Lung (tissue), 12 donors: ENCODE measurements around the gene DST. TPM values are rescaled to one million over a fixed set of nuclear protein-coding genes. Genes with fewer than 3 reads are reported as not detected.

Source experiments
- ATAC-seq: fragments of 200-7000 bp; cut with Tn5 transposase; one replicate; pipeline ENCODE4 v1.9.1; 2020; ENCODE audit warnings: moderate number of reproducible peaks; ENCODE audit not compliant: insufficient read depth, low FRiP score
- DNase-seq, 3 donors: peaks; one replicate each; pipeline ENCODE4 v3.0.0-alpha.2; 2013 to 2017
- H3K27ac ChIP-seq, 2 donors: one replicate each; pipeline ENCODE4 v1.5.1; 2013; ENCODE audit warnings: mild to moderate bottlenecking in 2 of 2, moderate library complexity in 2 of 2, control low read depth in 1 of 2, inconsistent platforms in 1 of 2, low read depth in 1 of 2, low read length in 1 of 2
- H3K27me3 ChIP-seq, 3 donors: one replicate each; pipeline ENCODE4 v1.5.1; 2013; ENCODE audit warnings: low read length in 2 of 3; ENCODE audit not compliant: control insufficient read depth in 3 of 3, insufficient read depth in 3 of 3
- H3K36me3 ChIP-seq, 4 donors: one replicate each; pipeline ENCODE4 v1.5.1; 2013; ENCODE audit warnings: low read length in 4 of 4, mild to moderate bottlenecking in 1 of 4, moderate library complexity in 1 of 4; ENCODE audit not compliant: control insufficient read depth in 4 of 4, insufficient read depth in 4 of 4
- H3K4me1 ChIP-seq, 5 donors: one replicate each; pipeline ENCODE4 v1.5.1; 2013; ENCODE audit warnings: low read length in 5 of 5, mild to moderate bottlenecking in 2 of 5, moderate library complexity in 1 of 5; ENCODE audit not compliant: control insufficient read depth in 5 of 5, insufficient read depth in 5 of 5
- H3K4me3 ChIP-seq: one replicate; pipeline ENCODE4 v1.5.1; 2013; ENCODE audit warnings: mild to moderate bottlenecking, control low read depth, moderate library complexity
- H3K9ac ChIP-seq, 2 donors: one replicate each; pipeline ENCODE4 v1.5.1; 2013; ENCODE audit warnings: low read length in 2 of 2, control low read depth in 1 of 2; ENCODE audit not compliant: insufficient read depth in 1 of 2
- H3K9me3 ChIP-seq, 4 donors: one replicate each; pipeline ENCODE4 v1.5.1; 2013; ENCODE audit warnings: low read length in 3 of 4, mild to moderate bottlenecking in 1 of 4, moderate library complexity in 1 of 4; ENCODE audit not compliant: control insufficient read depth in 4 of 4, insufficient read depth in 3 of 4
- WGBS, 2 donors: extraction: QIAGEN DNeasy Blood & Tissue Kit; methylation state at CpG; one replicate each; pipeline ENCODE4 v1.1.7; 2013; 5-methylcytosine and 5-hydroxymethylcytosine counted together
- polyA plus RNA-seq, 2 donors: library from polyadenylated mRNA; stranded (reverse); fragments of 200-250 nt; gene quantifications; one replicate each; pipeline ENCODE4 v1.2.1, GENCODE V29; 2013
- total RNA-seq, 2 donors: library from RNA; depleted of rRNA in 1 of 2; stranded (reverse); fragments of >200 nt in 1 of 2; gene quantifications; one replicate each; pipeline ENCODE4 v1.2.1, GENCODE V29; 2014 to 2021
- TF ChIP-seq, protein P1 (sequence below): IDR thresholded peaks from 2 replicates; pipeline ENCODE4 v1.5.1; 2012; ENCODE audit warnings: mild to moderate bottlenecking; ENCODE audit errors: control extremely low read depth, extremely low read depth
- donor health status: control.
- donor health status: control.
- donor health status: Bipolar disorder and iron deficiency.
- donor health status: healthy.
- donor health status: DM: yes; HTN: yes; CAD: no.

The DST gene
- total and polyA plus RNA-seq, 4 donors, result 40.7 to 835 (median 201) TPM

DNA sequence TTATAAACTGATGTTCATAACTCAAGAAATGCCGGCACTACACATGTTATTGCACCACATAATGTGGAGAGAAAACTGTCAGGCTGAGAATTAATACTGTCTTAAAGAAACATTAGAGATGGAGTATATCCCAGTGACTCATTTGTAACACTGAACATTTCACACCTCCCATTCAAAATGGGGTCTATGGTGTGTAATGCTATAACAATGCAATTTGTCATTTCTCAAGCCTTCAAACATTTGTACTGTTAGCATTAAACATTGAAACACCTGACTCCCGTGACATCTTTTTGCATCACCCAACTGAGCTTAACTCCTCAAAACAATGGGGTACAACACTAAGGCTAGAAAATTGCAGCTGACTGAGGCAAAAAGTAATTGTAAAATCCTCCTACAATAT is 151.7 kb downstream of the DST start:
- ATAC-seq (peak; percentile 61), DNase-seq (no peak)
- 90 to 91% methylated on average over 2 of the region's 2 CpGs for WGBS, 2 donors
- H3K27ac ChIP-seq, result peak overlapping the region in 1 of 2 donors; percentile 85
- no peaks in the 10 kb centered on the region for H3K9me3 ChIP-seq
- no peak overlapping the region for H3K4me3 ChIP-seq
- H3K4me1 ChIP-seq, result peaks cover 0 to 7% (median 0%) of the 10 kb centered on the region in 5 donors
- H3K36me3 ChIP-seq, result peaks cover 1 to 62% (median 25%) of the 10 kb centered on the region in 4 donors
- no peaks in the 10 kb centered on the region for H3K27me3 ChIP-seq
- TF ChIP-seq, protein P1, sequence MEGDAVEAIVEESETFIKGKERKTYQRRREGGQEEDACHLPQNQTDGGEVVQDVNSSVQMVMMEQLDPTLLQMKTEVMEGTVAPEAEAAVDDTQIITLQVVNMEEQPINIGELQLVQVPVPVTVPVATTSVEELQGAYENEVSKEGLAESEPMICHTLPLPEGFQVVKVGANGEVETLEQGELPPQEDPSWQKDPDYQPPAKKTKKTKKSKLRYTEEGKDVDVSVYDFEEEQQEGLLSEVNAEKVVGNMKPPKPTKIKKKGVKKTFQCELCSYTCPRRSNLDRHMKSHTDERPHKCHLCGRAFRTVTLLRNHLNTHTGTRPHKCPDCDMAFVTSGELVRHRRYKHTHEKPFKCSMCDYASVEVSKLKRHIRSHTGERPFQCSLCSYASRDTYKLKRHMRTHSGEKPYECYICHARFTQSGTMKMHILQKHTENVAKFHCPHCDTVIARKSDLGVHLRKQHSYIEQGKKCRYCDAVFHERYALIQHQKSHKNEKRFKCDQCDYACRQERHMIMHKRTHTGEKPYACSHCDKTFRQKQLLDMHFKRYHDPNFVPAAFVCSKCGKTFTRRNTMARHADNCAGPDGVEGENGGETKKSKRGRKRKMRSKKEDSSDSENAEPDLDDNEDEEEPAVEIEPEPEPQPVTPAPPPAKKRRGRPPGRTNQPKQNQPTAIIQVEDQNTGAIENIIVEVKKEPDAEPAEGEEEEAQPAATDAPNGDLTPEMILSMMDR, result no peak
- H3K9ac ChIP-seq, result no peak overlapping the region

DNA sequence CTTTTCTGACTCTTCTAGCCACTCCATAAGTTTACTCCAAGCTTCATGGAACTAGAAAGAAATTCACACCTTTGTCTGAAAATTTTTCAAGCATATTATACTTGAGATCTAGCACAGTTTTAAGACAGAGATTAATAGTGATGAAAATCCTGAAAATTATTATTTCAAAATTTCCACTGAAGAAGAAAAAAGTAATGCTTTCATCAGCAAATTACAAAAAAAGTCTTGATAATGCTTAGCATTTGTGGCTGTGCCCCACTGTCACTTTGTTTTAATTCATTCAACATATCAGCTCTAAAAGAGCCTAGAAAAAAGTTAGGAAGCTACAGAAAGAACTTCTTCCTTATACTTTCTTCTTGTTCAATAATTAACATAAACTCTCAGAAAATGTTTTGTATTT is 153.1 kb downstream of the DST start:
- H3K4me3 ChIP-seq, result no peak overlapping the region
- ATAC-seq (no peak), DNase-seq (no peak)
- no peak overlapping the region for H3K27ac ChIP-seq
- H3K27me3 ChIP-seq, result no peaks in the 10 kb centered on the region
- H3K9me3 ChIP-seq, result no peaks in the 10 kb centered on the region
- TF ChIP-seq, protein P1, result no peak
- peaks cover 0 to 7% (median 0%) of the 10 kb centered on the region in 5 donors for H3K4me1 ChIP-seq
- H3K36me3 ChIP-seq, result peaks cover 1 to 65% (median 29%) of the 10 kb centered on the region in 4 donors
- H3K9ac ChIP-seq, result no peak overlapping the region

DNA sequence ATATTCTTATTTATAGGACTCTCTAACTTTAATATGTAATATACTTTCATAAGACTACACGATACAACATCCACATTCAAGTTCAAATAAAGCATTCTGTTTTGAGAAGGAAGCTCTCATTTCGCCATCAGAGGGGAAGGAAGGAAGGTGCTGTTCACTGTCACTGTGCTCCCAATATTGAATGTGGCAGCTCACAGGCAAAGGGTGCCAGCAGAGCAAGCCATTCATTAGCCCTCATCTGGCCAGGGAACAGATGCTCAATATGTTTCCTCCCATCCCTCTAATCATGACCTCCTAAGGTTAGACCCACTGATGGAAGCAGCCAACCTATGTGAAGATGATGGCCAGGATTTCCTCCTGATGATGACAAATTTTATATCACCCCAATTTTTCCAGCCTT is 154.4 kb downstream of the DST start:
- TF ChIP-seq, protein P1, result no peak
- no peak overlapping the region for H3K4me3 ChIP-seq
- no peaks in the 10 kb centered on the region for H3K9me3 ChIP-seq
- WGBS, 2 donors, result 65 to 80% methylated on average over 2 of the region's 2 CpGs
- DNase-seq, result peak in 2 of 3 donors; percentile 26 to 37
- ATAC-seq, result no peak
- H3K27ac ChIP-seq, result no peak overlapping the region
- H3K4me1 ChIP-seq, result peaks cover 0 to 7% (median 0%) of the 10 kb centered on the region in 5 donors
- H3K27me3 ChIP-seq, result no peaks in the 10 kb centered on the region
- peaks cover 1 to 69% (median 31%) of the 10 kb centered on the region in 4 donors for H3K36me3 ChIP-seq
- H3K9ac ChIP-seq, result no peak overlapping the region

DNA sequence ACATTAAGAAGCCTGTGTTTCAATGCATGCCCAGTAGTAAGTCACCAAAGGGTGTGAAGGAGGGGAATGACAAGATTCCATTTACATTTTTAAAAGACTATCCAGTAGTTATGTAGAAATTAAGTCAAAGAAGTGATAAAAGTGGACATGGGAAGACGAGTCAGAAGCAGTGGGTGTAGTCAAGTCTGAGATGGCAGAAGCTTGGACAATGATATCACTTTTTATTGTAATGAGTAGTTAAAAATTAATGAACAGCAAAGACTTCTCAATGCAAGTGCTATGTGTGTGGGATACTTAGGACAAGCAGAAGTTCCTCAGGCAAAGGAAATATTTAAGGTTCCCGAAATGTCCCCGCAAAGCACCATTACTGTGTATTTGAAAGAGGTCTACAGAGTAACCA is 156.0 kb downstream of the DST start:
- Histone ChIP-seq H3K4me3 (no peak overlapping the region), H3K27me3 (no peaks in the 10 kb centered on the region), H3K36me3 (peaks cover 1 to 68% (median 35%) of the 10 kb centered on the region in 4 donors), H3K9ac (no peak overlapping the region), H3K4me1 (peaks cover 0 to 5% (median 0%) of the 10 kb centered on the region in 5 donors), H3K9me3 (no peaks in the 10 kb centered on the region), H3K27ac (no peak overlapping the region)
- ATAC-seq (no peak), DNase-seq (no peak)
- TF ChIP-seq, protein P1, result no peak
- 96 to 98% methylated on average over 3 of the region's 3 CpGs for whole genome bisulfite sequencing, 2 donors
